RCC 7860 (cell line): Measurements from ENCODE around the gene NCDN.

Experiments used
- DNase-seq: peaks from one replicate; pipeline ENCODE4 v3.0.0-alpha.2; 2015; ENCODE audit warnings: low spot score
- FAIRE-seq: peaks from 2 replicates; lab custom pipeline; 2012; peaks lifted over from hg19 to GRCh38; lab: Jason Lieb, UNC

NCDN gene

DNA sequence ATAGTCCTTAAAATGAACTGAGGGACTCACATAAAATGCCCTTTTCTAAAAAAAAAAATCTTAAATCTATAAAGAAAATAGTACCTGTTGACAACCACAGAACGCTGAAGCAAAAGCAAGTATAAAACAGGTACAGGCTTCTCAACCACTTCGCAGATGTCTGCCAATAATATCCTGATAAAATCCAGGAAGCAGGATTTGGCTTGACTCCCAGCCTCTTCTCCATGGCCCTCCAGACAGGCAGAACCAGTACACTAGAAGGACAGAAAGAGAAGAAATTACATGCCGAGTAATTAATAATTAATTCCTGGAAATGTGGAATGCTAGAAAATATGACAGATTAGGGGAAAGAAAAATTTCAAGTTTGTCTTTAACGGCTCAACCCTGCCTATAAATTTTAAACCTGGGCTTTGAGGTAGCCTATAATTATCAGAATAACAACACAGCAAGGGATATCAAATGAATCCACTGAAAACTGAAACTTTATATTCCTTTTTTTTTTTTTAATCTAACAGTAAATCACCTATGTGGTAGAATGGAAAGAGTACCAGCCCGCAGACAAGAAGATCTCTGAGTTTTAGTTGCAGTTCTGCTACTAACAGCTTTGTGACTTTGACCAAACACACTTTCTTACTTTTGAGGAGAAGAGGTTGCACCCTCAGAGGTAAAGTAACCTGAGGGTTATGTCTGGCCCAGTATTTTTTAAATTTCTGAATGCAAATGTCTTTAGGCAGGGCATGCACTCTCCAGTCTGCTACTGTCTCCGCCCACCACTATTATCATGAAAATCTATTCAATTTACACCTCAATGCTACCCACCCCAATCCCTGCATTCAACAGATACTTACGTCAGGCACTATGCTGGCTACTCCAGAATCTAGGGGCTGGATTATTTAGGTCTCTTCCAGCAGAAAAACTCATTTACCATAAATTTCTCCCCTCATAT lies 3.1 kb upstream of the NCDN start:
- FAIRE-seq (no peak), DNase-seq (no peak)

DNA sequence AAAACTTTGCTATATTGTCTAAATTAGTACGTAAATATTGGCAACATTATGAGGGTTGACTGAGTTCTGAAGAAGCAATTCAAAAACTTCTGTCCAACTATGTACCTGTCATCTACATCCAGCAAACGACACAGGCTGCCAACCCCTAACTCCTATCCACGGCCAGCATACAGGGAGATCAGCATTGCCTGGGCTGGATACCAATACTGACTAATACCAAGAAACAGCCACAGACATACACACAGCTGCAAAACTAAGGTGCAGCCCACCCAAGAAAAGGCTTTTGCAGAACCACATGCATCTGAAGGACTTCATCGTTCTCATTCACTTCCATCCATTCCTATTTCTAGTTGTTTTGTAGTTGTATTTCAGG lies 2.4 kb upstream of the NCDN start:
- FAIRE-seq (no peak), DNase-seq (no peak)

GRCh38 chr1:35555601-35556477 lies 1.8 kb upstream of the NCDN start:
- DNase-seq (no peak), FAIRE-seq (no peak)

- no peak for FAIRE-seq
- DNase-seq, result no peak
Observed at GRCh38 chr1:35556484-35557117, 998 bp upstream of the NCDN start.

- DNase-seq, result peak; percentile 68
- FAIRE-seq, result no peak
Observed at GRCh38 chr1:35557118-35557610, 435 bp upstream of the NCDN start, which contains the start of gene KIAA0319L. Gene KIAA0319L, minus strand, starts transcription at chr1:35557403. Its CDS starts 2,912 bp downstream, at chr1:35554491.

GRCh38 chr1:35558374-35559316 lies 1.0 kb downstream of the NCDN start:
- FAIRE-seq (no peak), DNase-seq (no peak)

DNA sequence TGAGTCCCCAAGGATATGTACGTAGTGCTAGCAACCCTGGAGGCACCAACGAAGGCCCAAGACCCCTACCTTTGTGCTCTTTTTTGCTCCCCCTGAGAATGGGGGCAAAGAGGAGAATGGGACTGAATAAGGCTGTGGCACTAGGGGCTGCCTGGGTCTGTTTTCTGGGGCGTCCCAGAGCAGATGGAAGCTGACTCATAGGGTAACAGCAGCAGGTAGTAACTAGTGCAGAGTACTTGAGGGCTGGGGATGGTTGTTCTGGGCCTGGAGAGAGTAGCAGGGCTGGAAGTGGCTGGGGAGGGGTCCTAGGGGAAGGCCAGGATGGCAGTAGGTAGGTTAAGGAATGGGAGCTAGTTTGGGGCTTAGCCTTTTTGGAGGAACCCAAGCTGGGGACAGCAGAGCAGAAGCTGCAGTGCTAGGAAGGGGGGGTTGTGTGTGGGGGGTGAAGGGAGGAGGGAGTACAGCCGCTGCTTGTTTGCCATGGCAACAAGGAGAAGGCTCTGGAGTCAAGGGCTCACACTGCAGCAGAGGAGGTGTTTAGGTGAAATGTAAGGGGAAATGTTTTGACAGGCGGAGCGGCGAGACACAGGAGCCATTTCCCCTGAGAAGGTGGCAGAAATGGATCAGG lies 1.8 kb downstream of the NCDN start:
- FAIRE-seq (no peak), DNase-seq (no peak)

- DNase-seq (no peak), FAIRE-seq (no peak)
Observed at GRCh38 chr1:35560256-35561225, 2.9 kb downstream of the NCDN start.

- DNase-seq, result no peak
- FAIRE-seq, result no peak
Observed at GRCh38 chr1:35561297-35561971, 3.8 kb downstream of the NCDN start.

GRCh38 chr1:35561972-35562680 lies 4.5 kb downstream of the NCDN start:
- no peak for DNase-seq
- no peak for FAIRE-seq

- DNase-seq (no peak), FAIRE-seq (no peak)
Observed at GRCh38 chr1:35563166-35563565, 5.6 kb downstream of the NCDN start.

GRCh38 chr1:35564037-35564883 lies 6.7 kb downstream of the NCDN start:
- peak; percentile 61 for DNase-seq
- FAIRE-seq, result no peak

- FAIRE-seq, result no peak
- no peak for DNase-seq
Observed at GRCh38 chr1:35564884-35565741, 7.5 kb downstream of the NCDN start.

DNA sequence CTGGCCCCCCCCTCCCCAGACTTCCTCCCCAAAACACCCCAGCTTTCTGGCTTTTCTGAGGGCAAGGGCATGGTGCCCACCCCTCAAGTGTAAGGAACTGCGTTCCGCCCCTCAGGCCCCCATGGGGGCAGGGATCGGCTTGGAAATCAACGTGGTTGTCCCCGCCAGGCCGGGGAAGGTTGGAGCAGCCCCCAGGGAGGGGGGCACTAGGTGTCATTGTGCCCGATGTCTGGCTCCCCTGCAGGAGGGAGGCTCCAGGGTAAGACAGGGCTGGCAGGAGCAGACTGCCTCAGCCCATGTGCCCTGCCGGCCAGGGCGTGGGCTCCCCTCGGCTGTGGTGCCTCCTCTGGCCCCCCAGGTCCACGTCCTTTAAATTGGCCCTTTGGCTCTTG lies 8.1 kb downstream of the NCDN start:
- FAIRE-seq (no peak), DNase-seq (no peak)

- DNase-seq (no peak), FAIRE-seq (no peak)
Observed at GRCh38 chr1:35567947-35568558, 10.5 kb downstream of the NCDN start.
